ENCODE data around the gene LUZP1.

Gene LUZP1

DNA sequence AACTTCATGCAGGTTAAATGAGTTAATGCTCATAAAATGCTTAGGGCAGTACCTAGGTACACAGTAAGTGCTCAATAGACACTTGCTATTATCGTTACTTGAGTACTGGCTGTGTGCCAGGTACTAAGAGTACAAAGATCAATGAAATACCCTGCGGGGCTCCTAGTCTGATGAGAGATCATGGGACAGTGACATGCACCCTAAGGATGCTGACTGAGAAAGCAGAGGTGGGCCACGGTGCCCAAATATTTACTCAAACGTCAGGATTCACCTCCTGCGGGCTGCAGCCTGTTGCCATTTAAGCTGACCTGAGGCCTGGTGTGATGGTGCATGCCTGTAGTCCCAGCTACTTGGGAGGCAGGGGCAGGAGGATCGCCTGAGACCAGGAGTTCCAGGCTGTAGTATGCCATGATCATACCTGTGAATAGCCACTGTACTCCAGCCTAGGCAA, 19.8 kb upstream of the LUZP1 start:
- DNase-seq, result no peak

DNA sequence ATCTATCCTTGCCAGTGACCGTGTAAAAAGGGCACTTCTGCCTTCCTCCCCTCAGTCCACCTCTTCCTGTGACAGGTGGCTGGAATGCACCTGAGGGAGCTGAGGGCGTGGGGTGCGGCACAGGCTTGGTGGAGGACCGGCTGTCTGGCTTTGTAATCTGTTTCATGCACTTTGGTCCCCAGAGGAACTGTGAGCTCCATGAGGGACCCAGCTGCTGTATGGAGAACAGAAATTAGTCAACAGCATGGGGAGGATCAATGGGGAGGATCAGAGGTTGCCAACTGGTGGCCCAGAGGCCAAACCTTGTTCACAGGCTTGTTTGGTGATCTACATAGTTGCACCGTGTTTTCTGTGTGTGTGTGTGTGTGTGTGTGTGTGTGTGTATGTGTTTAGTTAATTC, 19.0 kb upstream of the LUZP1 start:
- DNase-seq, result no peak

DNA sequence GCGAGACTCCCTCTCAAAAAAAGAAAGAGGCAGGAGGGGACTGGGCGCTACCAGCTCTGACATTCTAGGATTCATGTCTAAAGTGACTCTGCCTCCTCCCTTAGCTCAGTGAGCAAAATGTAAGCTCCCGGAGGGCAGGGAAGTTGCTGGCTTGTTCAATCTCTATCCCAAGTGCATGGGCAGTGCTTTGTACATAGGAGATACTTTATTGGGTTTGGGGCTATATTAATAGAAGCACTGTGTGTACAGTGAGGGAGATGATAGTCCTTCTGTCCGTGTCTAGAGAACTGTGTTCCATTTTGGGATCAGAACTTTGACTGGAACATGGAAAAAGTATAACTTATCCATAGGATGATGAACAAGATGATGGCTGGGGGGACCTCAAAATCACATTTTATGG, 16.7 kb upstream of the LUZP1 start:
- no peak for DNase-seq

DNA sequence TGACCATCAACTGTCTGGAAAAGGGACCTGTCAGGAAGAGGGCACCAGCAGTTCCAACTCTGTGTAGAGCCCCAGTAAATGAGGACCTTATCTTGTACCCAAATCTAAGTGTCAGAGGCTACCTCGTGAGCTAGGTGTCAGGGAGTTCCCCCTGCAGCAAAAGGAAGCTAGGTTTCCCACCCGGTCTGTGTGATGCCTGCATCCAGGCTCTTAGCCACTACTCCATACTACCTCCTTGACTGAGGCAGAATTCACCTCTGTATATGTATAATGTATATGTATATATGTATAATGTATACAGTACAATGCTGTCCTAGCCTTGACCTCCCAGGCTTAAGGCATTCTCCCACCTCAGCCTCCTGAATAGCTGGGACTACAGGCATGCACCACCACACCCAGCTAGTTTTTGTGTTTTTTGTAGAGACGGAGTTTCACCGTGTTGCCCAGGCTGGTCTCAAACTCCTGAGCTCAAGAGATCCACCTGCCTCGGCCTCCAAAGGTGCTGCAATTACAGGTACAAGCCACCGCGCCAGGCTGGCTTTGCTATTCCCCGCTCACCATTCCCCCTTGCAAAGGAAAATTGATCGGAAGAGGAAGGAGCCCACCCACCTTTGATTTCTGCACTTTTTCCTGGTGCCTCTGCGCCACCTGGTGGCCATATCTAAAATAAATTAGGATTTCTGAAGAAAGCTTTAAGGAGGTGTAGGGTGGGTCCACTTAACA, 15.7 kb upstream of the LUZP1 start:
- DNase-seq, result peak; percentile 66

DNA sequence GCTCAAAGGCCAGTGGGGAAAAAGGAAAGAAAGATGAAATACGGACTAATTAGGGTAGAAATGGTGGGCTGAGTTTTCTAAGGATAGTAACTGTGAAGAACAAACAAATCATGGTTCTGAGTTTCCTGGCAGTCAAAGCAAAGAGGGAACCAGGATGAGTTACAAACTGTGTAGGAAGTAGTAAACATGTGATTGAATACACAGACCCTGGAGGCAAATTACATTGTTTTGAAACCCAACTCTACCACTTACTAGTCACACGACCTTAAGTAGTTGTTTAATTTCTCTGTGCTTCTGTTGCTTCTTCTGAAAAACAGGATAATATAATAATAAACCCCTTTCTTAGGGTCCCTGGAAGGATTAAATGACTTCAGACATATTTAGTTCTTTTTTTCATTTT, 11.2 kb upstream of the LUZP1 start:
- DNase-seq, result no peak

DNA sequence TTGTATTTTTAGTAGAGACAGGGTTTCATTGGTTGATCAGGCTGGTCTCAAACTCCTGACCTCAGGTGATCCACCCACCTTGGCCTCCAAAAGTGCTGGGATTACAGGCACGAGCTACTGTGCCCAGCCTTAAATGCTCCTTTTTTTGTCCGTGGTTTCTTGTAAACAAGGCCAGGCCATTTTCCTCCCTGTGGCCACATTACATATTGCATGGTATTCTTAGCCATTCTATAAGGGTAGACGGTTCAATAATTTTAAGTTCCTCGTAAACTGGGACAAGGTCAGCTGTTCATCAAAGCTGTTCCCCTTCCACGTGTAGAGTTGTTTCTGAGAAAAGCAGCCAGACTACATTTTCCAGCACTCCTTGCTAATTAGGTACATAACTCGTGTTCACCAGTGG, 10.3 kb upstream of the LUZP1 start:
- no peak for DNase-seq

DNA sequence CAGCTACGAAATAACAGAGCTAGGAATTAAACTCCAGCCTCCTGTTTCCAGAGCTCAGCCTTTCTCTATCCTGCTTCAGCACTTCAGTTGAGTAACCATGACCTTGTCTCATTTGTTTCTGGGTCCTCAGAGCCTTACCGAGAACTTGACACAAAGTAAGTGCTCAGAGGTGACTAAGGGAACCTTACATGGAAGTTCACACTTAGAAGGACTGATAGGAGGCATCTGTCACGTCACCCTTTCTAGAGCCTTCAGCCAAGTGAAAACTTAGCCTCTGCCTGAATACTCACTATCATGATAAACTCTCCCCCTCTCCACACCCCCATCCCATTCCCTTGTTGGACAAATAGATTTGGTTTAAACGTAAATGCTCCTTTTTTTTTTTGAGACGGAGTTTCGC, 9.8 kb upstream of the LUZP1 start:
- DNase-seq, result no peak

DNA sequence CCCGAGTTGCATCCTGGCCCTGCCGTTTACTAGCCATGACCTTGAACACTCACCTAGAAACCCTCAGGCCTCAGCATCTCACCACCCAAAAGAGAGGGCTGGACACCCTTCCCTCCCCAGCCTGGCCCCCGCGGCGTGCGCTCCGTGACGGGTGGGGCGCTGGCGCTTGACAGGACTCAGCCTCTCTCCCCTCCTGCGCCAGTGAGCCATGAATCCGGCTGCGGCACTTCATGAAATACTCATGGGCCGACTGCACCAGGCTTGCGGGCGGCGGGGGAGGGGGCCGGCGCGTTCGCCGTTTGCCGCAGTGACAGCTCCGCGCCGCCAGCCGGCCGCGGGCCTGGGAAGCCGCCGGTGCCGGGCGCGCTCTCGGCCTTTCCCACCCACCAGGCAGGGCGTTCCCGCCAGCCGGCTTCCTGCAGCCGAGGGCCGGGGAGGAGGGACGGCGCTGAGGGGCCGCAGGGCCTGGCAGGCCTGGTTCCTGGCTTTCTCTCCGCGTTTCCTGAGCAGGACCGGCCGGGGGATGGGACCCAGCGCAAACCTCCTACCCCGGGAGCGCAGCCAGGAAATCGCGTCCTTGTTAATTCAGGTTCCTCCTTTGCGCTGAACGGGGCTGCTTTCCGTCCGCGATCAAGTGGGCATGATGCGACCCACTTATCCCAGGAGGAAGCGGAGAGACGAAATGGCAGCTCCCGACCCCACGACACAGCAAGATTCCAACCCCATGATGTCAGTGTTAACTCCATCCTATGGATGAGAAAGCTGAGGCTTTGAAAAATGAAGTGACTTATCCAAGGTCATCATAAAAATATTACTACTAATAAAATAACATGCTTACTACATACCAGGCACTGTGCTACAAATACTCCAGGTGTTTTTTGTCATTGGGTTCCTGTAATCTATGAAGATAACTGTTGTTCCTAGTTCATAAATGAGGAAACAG, 9.1 kb upstream of the LUZP1 start:
- DNase-seq, result peak; percentile 51

DNA sequence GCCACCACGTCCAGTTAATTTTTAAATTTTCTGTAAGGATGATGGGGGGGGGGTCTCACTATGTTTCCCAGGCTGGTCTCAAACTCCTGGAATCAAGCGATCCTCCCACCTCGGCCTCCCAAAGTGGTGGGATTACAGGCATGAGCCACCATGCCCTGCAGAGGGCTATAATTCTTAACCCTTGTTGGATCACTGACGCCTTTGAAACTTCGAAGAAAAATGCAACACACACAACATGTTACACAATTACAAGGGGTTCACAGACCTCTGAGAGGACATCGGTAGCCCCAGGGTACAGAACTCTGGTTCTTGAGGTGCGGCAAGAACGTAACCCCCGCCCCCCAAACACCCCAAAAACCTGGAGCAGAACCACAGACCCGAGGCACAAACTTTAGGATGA, 8.4 kb upstream of the LUZP1 start:
- no peak for DNase-seq

DNA sequence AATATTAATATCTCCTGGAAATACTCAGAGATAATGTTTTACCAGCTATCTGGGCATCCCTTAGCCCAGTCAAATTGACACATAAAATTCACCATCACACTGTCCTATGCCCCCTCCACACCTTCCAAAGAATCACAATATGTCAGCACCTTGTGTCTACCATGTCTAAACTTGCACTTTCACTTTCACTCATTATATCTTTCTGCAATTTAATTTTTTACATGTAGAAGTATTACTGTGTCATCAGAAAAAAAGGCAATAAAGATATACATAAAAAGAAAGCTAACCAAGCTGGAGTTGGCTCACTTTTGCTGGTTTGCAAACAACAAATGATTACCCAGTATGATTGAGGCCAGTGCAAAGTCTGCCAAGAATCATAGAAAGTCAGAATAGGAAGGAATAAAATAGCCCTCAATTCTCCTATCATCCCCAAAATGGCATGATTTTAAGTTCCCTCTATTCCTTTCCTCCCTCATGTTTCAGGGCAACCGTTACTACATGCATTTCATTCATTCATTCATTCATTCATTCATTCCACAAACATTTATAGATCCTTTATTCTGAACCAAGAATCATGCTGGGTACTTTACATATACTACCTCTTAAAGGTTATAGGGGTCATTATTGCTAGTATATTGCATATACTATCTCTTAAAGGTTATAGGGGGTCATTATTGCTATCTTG, 5.9 kb upstream of the LUZP1 start:
- DNase-seq, result no peak

DNA sequence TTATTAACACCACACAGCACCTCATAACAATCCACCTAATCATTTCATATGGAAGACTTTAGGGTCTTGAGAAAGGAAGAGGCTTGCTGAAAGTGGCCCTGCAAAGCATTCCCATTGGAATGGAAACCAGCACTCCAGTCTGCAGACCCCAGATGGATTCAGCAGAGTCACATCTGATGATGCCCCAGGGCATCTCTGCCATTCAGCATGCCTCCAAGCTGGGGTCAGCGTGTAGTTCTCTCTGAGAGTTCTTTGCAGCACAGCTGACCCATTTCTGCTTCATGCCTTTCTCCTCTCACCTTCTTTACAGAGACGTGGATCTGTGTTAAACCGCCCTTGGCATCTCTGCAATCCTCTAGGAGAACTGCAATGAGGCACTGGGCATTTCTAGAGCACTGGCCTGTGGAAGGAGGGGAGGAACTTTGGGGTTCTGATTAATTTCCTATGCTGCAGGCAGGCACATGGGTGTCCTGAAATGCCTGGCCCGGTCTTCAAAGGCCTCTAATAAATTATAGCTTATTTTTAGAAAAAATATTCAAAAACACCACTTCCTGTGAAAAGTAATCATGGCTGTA, 2.6 kb upstream of the LUZP1 start:
- no peak for DNase-seq

DNA sequence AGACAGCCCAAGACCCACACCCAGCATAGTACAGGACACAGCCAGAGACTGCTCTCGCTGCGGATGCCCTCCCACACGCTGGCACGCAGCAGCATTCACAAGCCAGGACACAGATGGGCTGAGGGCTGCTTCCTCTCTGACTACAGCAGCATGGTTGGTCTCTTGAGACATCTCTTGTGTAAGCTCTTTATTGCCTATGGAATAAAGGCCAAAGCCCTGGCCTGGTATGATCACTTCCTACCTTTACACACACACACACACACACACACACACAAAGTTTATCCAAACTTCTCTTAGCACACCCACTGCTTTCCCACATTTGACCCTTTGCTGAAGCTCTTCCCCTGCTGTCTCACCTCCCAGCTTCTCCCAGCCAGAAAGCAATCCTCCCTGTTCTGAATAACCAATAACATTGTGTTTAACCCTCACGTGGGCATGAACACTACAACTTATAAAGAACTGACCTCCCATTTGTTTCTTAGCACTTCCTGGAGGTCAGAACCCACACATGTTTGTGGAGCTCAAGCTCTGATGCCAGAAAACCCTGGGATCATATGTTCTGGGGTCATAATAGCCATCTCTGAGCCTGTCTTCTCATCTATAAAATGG, 1.2 kb upstream of the LUZP1 start:
- peak; percentile 22 for DNase-seq

DNA sequence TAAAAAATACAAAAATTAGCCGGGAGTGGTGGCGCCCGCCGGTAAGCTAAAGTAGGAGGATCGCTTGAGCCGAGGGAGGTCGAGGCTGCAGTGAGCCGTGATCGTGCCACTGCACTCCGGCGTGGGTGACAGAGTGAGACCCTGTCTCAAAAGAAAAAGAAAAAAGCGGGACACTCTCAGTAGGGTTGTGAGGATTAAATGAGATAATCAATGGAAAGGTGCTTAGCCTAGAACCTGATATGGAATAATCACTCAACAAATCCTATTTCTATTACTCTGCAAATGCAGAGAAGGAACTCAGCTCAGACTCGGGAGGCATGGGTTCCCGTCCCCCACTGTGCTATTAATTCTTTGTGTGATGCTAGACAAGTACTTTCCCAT, 529 bp upstream of the LUZP1 start:
- DNase-seq, result no peak

DNA sequence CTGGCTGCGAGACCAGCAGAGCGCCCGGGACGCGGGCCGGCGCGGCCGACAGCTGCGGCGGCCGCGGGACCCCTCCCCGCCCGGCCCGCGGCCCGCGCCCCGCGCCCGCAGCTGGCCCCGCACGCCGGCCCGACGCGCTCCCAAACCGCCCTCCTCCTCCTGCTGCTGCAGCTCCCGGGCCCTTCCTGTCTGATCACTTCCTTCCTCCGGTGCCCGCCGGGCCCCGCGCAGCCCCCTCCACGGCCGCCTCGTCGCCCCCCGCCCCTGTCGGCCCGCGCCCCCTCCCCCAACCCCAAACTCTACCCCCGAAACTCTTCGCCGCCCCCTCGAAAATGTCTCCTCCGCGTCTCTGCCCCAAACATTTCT, 594 bp downstream of the LUZP1 start:
- DNase-seq, result peak; percentile 38

DNA sequence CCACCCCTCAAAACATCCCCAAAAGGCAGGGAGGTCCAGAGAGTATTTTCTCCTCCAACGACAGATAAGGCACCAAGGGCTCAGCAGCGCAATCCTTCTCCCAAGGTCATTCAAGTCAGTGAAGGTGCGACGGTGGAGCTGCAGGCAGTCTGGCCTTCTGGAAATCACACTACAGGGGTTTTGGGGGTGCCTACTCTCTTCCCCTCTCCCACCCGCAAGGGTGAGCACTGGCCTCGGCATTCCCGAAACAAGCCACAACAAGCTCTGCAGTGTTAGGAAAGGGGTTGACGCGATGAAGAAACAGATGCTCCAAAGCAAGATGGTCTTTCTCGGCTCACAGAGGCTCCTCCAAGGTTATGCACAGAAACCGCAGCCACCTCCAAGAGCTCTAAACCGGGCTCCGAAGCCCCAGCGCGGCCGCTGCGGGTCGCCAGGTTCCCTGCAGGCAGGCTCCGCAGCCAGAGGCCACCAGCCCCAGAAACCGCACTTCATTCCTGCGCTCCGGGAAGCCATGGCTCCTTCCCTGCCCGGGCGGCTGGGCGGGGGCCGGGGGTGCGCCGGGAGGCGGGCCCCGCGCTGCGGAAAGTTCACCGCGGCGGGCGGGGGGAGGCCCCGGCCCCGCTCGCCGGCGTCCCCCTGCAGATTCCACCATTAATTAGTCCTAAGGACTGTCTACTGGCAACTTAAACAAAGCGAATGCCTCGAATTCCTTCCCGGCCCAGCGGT, 1.1 kb downstream of the LUZP1 start:
- DNase-seq, result peak; percentile 42

DNA sequence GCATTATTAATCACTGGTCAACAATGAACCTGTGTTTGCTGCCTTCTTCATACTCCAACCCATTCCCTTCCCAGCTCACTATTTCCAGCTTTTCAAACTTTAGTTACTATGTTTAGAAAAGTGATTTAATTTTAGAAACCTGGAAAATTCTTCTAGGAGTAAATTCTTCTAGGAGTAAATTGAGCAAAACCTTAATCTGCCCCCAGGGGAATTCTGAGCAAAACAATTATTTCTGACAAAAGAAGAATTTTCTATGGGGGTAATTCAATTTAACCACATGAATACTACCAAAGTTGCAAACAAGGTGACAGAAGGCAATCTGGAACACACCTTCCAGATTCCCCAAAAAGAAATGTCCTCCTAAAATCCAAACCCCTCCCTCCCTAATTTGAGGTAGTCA, 1.8 kb downstream of the LUZP1 start:
- DNase-seq, result no peak

DNA sequence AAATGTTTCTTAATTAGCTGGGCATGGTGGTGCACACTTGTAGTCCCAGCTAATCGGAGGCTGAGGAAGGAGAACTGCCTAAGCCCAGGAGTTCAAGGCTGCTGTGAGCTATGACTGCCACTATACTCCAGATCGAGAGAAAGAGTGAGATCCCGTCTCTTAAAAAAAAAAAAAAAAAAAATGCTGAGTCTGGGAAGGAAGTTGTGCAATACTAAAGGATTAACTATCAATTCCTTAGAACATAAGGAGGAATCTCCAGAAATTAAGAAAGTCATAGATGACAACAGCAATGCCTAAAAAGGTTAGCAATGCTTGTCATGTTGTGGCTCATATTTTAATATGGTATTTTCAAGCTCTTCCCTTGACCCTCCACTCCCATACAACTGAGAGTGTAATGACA, 5.3 kb downstream of the LUZP1 start:
- no peak for DNase-seq

DNA sequence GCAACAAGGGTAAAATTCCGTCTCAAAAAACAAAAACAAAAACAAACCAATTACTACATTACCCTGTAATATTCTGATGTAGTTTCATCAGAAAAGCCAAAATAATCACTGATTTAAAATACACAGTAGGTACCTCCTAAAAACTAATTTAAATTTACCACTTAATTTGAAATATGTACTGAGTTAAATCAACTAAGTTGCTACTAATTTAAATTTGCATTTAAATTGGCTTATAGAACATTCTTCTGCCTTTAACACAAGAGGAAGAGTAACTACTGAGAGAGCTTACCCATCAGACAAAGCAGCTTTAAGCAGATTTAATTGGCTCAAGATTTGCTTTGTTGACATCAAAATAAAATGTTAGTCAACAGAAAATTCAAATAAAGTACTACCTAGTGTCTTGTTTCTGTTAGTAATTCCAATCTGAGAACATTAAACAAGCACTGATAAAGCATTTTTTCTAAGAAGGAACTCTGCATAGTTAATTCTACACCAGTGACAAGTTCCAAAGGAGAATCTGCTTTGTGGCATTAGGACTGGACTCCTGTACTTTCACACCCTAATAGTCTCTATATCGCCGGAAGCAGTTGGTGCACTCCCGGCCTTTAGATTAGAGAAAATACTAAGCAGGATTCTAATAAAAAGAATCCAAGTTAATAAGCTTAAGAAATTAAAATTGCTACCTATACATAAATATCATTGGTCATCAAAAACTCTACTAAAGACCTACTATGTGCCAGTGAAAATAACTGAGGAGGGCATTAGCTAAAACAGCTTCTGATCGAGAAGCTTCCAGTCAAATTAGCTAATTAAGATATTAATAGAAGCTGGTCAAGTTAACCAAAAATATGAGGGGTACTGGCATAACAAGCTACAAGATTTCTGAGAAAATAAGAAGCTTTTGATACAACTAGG, 8.4 kb downstream of the LUZP1 start:
- no peak for DNase-seq

DNA sequence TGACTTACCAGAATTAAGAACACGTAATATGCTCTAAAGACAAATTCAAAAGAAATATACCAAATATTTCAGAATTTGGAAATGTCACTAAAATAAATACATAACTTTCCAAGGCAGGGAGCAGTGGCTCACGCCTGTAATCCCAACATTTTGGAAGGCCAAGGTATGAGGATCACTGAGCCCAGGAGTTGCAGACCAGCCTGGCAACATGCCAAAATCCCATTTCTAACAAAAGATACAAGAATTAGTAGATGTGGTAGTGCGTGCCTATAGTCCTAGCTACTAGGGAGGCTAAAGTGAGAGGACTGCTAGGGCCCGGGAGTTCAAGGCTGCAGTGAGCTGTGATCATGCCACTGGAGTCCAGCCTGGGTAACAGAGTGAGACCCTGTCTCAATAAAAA, 11.7 kb downstream of the LUZP1 start:
- DNase-seq, result no peak

DNA sequence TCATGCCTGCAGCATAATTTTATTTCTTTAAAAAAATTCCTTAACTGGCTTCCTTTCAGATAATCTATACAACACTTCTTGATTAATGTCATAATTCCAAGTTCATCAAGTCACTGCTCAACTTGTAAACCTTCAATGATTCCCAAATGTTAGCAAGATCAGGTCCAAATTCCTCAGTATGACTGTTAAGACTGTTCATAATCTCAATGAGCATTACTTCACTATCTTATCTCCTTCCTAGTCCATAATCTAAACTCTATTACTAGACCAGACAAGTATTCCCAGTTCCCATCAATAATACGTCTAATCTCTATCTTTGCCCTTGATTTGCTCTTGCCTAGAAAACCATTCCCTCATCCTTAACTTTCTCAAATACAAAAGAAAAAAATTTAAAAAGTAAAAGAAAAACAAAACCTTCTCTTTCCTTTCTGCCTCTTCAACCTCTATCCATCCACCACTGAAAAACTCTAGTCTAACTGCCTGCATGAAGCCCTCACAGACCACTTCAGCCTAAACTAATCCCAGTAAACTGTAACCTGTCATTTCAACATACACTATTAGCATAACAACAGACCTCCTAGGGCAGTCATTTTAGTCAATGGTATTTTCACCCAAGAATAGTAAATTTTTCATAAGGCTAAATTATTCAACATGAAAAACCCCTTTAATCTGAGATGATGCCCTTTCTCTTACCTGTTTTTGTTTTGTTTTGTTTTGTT, 15.5 kb downstream of the LUZP1 start:
- no peak for DNase-seq

Measured in CD4-positive, alpha-beta T cell treated with Interleukin-21 for 1 hour (primary cell).